Measurements from ENCODE around the gene SLC5A9.
"Not testable (repeated sequence)": the region's sequence is repeated elsewhere in the genome, so short reads cannot be mapped to it uniquely, and the experiment has no call there.

The SLC5A9 gene

GRCh38 chr1:48222501-48223242 lies at the start of gene SLC5A9:
Gene SLC5A9 (plus strand): TSS chr1:48222716. CDS start chr1:48222737, 21 bp downstream.
- no peak for DNase-seq

DNA sequence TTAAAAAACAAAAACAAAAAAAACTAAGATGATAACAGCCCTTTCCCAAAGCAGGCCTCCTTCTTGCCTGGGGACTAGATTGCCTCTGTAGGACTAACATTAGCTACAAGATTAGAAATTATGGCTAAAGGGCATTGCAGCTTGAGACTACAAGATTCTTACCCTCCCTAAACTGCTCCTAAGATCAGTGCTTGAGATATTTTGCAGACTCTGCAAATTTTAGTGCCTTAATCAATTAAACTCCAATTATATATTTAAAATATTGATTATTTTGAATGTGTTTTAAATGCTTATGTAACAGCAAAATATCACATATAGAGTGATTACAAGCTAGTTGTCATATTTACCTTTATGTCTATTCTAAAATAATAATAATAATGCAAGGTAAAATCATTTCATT lies 47.4 kb upstream of the SLC5A9 start:
- no peak for DNase-seq

GRCh38 chr1:48177257-48177656 lies 45.3 kb upstream of the SLC5A9 start:
- DNase-seq = no peak

DNA sequence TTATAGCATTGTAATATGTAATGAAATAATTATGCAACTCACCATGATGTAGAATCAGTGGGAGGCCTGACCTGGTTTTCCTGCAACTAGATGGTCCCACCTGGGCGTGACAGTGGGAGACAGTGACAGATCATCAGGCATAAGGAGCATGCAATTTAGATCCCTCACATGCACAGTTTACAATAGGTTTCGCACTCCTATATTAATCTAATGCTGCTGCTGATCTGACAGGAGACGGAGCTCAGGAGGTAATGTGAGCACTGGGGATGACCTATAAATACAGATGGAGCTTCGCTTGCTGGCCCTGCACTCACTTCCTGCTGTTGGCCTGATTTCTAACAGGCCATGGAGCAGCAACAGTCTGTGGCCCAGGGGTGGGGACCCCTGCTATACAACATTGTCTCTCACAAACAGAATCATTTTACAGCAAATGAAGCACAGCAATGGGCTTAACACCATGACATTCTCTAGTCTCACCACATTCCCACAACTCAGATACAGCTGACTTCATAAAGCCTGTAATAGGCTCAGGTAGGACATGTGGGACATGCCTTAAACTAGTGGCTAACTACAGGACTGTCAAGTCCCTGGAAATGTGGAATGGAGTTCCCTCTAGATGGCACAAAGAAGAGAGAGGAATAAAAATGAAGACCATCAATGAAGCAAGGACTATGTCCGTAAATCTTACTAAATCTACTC lies 40.7 kb upstream of the SLC5A9 start:
- DNase-seq = no peak

GRCh38 chr1:48182439-48182838 lies 40.1 kb upstream of the SLC5A9 start:
- DNase-seq = no peak

DNA sequence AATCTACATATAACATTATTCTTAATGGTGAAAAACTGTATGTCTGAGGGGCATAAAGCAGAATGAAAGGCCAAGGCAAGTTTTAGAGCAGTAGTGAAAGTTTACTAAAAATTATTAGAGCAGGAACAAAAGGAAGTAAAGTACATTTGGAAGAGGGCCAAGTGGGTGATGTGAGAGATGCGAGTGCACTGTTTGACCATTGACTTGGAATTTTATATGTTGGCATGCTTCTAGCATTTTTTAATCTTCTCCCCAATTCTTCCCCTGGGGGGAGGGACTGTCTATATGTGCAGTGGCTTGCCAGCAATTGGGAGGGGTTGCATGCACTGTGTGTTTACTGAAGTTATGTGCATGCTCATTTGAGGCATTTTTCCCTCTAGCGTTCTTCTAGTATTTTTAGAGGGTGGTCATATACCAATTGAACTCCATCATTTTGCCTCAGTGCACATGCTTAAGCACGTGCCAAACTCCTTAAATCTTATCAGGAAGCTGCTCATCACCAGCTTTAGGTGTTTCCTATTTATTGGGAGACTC lies 36.1 kb upstream of the SLC5A9 start:
- no peak for DNase-seq

GRCh38 chr1:48187969-48188563 lies 34.5 kb upstream of the SLC5A9 start:
- DNase-seq = no peak

GRCh38 chr1:48190881-48191280 lies 31.6 kb upstream of the SLC5A9 start:
- no peak for DNase-seq

DNA sequence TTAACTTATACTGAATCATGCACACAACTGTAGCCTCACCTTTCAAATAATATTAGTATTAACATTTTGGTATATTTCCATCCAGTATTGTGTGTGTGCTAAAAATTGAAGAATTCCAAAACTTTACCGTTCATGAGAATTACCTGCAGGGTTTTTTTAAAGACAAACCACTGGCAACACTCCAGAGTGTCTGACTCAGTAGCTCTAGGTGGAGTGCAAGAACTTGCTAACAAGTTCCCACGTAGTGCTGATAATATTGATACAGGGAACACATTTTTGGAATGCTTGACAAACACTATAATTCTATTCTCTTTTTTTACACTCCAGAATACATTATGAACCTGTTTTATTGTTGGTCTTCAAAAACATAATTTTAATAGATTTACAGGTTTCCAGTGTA lies 27.7 kb upstream of the SLC5A9 start:
- no peak for DNase-seq

DNA sequence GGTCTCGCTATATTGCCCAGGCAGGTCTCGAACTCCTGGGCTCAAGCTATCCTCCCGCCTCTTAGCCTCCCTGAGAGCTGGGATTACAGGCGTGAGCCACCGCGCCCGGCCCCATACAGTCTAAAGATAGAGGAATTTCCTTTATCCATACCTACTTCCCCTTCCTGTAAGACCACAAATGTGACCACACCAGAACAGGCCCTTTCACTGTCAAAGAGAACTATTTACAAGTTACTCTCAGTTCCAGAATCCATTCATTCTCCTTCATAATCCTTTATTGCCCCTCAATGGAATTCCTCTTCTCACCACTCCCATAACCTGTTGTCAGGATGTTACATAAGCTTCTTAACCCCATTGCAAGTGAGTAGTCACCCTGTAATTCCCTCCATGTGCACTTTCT lies 26.3 kb upstream of the SLC5A9 start:
- no peak for DNase-seq

GRCh38 chr1:48198970-48199369 lies 23.5 kb upstream of the SLC5A9 start:
- DNase-seq = no peak

- DNase-seq = no peak
Measured at GRCh38 chr1:48200166-48200900, 22.2 kb upstream of the SLC5A9 start.

GRCh38 chr1:48202030-48202752 lies 20.3 kb upstream of the SLC5A9 start:
- DNase-seq = peak; percentile 29

DNA sequence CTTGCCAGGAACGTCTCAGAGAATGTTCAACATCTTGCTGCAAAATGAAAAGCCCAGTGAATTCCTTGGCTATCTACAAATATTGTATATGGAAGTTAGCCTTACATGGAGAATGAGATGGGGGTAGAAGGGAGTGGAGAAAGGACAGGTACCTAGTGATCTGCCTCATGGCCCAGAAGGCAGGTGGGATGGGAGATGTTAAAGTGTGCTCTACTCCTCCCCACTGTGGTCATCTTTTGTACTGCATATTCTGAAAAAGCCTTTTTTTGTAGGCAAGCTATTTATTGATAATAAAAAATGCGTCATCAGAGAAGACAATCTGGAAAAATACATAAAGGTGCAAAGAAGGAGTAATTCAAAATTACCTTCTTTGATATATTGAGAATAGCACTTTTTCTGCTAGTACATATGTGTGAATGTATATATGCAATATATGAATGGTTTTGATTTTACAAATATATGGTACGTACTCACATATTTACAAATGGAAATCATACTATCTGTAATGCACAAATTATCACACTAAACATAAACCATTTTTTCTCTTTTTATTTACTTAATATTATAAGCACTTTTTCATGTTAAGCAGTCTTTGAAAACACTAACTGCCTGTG lies 19.1 kb upstream of the SLC5A9 start:
- no peak for DNase-seq

DNA sequence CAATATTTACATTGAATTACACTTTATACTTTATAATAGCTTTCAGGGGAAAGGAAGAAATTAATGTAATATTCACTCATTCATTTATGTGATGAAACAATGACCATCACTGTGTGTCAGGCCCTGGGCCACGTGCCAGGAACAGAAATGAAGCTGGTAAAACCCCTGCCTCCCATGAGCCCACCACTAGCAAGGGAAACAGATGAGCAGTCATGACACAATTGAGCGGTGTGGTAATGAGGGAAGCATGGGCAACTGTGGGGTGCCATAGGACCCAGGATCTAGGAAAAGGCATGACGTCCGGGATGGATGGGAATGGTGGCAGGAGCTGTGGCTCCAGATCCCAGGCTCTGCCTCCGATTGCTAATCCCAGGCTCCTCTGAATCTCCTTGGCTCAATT lies 17.0 kb upstream of the SLC5A9 start:
- no peak for DNase-seq

DNA sequence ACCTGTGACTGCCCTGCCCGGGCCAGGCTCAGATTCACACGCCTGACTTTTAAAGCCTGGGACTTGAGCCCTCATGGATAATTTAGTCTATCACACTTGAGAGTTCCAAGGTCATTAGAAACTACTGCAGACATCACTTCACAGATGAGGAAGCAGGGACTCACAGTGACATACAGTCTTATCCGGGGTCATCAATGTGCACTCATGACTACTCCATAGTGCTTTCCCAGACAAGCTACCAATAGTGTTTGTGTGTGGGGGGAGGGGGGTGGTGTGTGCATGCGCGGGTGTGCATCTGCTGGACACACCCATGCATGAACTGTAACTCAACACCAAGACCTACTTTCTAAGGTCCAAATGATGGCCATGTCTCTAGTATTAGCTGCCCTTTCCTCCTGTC lies 16.1 kb upstream of the SLC5A9 start:
- DNase-seq = no peak

- DNase-seq = no peak
Measured at GRCh38 chr1:48207131-48207530, 15.4 kb upstream of the SLC5A9 start.

DNA sequence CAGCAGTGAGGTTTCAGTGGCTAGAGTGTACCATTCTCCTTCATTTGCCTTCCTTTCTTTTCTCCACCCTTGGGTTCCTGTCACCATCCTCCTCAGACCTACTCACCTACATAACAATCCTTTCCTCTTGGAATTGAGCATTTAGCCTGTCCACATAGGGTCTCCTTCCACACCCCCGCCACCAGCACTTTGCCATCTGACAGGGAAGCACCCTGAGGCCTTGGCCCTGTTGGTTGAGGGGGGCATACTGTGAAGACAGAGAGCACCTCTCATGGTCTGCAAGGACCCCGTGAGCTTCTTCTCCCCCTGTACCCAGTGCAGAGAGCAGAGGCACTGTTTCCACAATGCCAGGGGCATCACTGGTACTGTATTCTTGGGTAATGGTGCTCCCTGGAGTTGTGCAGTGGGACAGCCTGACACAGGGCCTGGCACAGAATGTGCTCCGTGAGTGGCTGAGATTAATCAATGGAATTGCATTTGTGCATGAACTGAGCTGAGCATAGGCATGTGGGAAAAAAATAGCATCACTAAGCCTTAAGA lies 14.9 kb upstream of the SLC5A9 start:
- no peak for DNase-seq

DNA sequence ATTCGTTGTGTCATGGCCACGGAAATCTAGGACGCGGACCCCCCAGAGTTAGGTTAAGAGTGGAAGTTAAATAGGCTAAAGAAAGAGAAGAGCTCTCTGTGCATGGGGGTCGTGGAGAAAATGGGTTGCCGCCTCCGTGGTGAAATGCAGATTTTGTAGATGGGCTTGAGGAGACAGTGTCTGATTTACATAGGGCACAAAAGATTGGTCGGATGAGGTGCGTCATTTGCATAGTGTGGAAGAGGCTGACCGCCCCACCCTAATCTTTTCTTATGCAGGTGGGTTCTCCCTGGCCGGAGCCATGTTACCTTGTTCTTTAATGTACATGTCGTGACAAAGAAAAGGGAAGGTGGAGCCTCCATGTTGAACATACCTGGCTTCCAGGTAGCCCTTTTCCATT lies 14.3 kb upstream of the SLC5A9 start:
- DNase-seq = no peak

GRCh38 chr1:48208652-48209051 lies 13.9 kb upstream of the SLC5A9 start:
- no peak for DNase-seq

GRCh38 chr1:48213462-48213861 lies 9.1 kb upstream of the SLC5A9 start:
- not testable (repeated sequence) for DNase-seq

DNA sequence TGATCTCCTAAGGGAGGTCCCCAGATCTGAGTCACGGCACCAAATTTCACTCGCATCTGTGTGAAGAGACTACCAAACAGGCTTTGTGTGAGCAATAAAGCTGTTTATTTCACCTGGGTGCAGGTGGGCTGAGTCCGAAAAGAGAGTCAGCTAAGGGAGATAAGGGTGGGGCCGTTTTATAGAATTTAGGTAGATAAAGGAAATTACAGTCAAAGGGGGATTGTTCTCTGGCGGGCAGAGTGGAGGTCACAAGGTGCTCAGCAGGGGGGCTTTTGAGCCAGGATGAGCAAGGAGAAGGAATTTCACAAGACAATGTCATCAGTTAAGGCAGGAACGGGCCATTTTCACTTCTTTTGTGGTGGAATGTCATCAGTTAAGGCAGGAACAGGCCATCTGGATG lies 8.2 kb upstream of the SLC5A9 start:
- DNase-seq = not testable (repeated sequence)
